ENCODE measurements around the gene HAO1.
A peak's percentile ranks its signal among the peaks of the same experiment; 100 is the strongest.
"Not testable (repeated sequence)": the region's sequence is repeated elsewhere in the genome, so short reads cannot be mapped to it uniquely, and the experiment has no call there.

HAO1 gene

DNA sequence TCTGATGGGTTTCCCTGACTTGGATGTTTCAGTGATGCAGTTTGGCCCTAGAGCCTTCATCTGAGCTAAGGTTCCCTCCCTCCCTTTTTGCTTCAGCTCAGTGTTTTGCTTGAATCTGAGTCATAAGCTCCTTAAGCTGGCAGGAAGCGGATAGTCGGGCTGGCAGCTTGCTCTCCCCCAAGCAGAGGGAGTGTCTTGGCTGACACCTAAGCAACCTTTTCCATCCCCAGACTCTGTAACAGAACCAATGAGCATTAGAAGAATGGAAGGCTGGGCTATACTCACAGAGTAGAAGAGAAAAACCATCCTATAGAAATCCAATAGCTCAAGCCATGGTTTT lies 98.3 kb downstream of the HAO1 start:
- peak; percentile 95 for DNase-seq (ENCODE audit: low read depth, low spot score)
- no peak overlapping the region for H3K4me3 ChIP-seq (ENCODE audit: low read depth, low read length)
- TF ChIP-seq, protein P1, sequence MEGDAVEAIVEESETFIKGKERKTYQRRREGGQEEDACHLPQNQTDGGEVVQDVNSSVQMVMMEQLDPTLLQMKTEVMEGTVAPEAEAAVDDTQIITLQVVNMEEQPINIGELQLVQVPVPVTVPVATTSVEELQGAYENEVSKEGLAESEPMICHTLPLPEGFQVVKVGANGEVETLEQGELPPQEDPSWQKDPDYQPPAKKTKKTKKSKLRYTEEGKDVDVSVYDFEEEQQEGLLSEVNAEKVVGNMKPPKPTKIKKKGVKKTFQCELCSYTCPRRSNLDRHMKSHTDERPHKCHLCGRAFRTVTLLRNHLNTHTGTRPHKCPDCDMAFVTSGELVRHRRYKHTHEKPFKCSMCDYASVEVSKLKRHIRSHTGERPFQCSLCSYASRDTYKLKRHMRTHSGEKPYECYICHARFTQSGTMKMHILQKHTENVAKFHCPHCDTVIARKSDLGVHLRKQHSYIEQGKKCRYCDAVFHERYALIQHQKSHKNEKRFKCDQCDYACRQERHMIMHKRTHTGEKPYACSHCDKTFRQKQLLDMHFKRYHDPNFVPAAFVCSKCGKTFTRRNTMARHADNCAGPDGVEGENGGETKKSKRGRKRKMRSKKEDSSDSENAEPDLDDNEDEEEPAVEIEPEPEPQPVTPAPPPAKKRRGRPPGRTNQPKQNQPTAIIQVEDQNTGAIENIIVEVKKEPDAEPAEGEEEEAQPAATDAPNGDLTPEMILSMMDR (IDR thresholded peaks at IDR 0.05; ENCODE audit: low read depth, low read length), result no peak
- in situ Hi-C loops (cut with HindIII; ENCODE audit: low sequenced_read_pairs), result no loop called here

DNA sequence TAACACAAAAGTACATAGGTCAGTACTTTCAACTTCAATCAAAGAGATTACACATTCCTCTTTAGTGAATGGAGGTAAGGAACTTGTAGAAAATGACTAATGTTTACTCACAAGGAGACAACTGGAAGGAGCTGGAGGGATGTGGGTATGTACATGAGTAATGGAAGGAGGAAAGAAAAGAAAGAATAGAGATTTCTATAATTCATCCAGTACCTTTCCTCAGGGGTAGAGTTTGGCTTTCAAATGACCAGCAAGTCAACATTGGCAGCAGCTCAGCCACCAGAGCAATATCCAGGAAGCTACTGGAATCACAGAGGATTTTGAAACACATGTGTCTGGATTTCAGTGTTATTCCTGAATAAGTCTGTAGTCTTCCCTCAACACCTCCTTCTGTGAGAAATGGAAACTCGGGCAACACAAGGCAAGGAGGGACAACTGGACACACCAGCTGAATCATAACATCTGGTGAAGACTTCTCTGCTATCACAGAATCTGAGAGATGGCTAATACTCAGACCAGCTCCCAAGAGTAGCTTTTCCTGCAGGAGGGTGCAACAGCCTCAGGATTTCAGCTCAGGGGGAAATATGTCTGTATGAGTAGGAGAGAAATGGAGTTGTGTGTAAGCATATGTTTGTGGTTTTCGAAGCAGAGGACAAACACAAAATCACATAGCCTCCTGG lies 98.8 kb downstream of the HAO1 start:
- DNase-seq (ENCODE audit: low read depth, low spot score), result peak; percentile 70
- H3K4me3 ChIP-seq (ENCODE audit: low read depth, low read length), result no peak overlapping the region
- TF ChIP-seq, protein P1 (IDR thresholded peaks at IDR 0.05; ENCODE audit: low read depth, low read length), result no peak
- in situ Hi-C loops (cut with HindIII; ENCODE audit: low sequenced_read_pairs), result no loop called here

DNA sequence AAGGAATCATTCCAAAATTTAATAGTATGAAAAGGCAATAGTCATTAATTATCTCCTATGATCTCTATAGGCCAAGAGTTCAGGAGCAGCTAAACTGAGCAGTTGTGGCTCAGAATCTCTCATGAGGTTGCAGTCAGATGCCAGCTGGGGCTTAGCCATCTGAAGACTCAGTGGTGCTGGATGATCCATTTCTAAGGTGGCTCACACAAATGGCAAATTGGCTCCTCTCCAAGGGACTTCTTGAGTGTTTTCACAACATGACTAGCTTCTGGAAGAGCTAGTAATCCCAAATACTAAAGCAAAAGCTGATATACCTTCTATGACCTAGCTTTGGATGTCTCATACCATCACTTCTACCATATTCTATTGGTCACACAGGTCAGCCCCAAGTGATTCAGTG lies 104.2 kb downstream of the HAO1 start:
- TF ChIP-seq, protein P1 (IDR thresholded peaks at IDR 0.05; ENCODE audit: low read depth, low read length), result no peak
- in situ Hi-C loops (cut with HindIII; ENCODE audit: low sequenced_read_pairs), result no loop called here
- no peak overlapping the region for H3K4me3 ChIP-seq (ENCODE audit: low read depth, low read length)
- no peak for DNase-seq (ENCODE audit: low read depth, low spot score)

DNA sequence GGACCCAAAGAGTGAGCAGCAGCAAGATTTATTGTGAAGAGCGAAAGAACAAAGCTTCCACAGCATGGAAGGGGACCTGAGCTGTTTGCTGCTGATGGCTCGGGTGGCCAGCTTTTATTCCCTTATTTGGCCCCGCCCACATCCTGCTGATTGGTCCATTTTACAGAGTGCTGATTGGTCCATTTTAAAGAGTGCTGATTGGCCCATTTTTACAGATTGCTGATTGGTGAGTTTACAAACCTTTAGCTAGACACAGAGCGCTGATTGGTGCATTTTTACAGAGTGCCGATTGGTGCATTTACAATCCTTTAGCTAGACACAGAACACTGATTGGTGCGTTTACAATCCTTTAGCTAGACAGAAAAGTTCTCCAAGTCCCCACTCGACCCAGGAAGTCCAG lies 105.8 kb downstream of the HAO1 start:
- in situ Hi-C loops (cut with HindIII; ENCODE audit: low sequenced_read_pairs); H3K4me3 ChIP-seq (ENCODE audit: low read depth, low read length); DNase-seq (ENCODE audit: low read depth, low spot score): not testable (repeated sequence)
